GM21786 (cell line): ENCODE results near the gene CDKN1C.

Source experiments
- ATAC-seq: cut with Tn5 transposase; IDR thresholded peaks from one replicate; pipeline ENCODE4 v1.9.1; 2021; ENCODE audit not compliant: unreplicated experiment

CDKN1C gene

GRCh38 chr11:2870460-2870859, 15.1 kb downstream of the CDKN1C start:
- ATAC-seq: no peak

- ATAC-seq: no peak
These were observed 15.8 kb downstream of the CDKN1C start for GRCh38 chr11:2869561-2870427.

DNA sequence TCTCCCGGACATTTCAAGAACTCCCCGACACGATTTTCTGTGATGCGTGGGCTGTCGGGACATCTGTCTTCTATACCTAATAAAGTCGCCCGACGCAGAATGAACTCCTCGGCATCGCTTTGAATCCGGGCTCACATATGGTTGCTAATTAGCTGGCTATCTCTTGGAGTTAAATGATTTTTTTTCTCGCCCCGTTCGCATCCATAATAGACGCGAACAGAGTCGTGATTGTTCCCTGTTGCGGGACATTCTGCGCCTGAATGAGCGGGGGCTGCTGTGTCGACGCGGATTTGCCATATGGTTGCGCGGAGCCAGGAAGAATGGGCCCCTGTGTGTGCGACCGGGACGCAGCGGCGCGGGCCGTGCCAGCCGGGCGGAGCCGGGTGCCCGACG, 16.4 kb downstream of the CDKN1C start:
- no peak for ATAC-seq

DNA sequence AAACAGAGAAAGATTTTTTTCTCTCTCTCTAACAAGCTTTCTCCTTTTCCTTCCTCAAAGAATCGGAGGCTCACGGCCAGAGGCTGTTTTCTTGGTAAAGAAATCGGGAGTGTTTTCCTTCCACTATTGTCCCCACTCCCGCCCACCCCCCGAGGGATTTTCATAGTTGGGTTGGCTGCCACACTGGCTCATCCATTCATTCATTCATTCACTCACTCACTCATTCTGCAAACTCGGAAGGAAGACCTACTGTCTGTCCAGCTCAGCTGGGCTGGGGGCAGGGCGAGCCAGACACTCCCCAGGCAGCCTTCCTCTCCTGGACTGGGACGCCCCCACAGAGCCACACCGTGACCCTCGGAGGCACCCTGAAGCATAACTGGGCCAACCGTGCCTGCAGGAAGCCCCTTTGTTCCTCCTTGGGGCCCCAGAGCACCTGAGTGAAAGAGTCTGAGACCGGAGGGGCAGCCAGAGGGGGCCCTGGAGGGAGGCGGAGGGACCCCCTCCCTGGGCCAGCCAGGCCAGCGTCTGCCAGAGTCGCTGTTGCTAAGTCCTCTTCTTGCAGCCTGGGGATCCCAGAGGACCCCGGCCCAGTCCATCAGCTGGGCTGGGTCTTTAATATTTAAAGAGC, 17.0 kb downstream of the CDKN1C start:
- no peak for ATAC-seq

- ATAC-seq: no peak
These were observed 17.7 kb downstream of the CDKN1C start for GRCh38 chr11:2867722-2868505.

DNA sequence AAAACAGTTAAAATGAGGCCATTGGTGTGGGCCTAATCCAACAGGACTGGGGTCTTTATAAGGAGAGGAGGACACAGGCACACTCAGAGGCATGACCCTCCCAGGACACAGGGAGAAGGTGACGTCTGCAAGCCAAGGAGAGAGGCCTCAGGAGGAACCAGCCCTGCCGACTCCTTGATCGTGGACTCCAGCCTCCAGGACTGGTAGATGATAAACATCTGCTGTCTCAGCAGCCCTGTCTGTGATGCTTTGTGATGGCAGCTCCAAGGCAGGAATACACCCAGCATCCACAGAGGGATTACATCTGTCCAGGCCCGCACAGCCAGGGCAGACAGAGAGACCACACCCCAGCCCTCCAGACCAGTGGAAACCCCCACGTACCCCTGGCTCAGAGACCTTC, 18.4 kb downstream of the CDKN1C start:
- ATAC-seq: no peak

DNA sequence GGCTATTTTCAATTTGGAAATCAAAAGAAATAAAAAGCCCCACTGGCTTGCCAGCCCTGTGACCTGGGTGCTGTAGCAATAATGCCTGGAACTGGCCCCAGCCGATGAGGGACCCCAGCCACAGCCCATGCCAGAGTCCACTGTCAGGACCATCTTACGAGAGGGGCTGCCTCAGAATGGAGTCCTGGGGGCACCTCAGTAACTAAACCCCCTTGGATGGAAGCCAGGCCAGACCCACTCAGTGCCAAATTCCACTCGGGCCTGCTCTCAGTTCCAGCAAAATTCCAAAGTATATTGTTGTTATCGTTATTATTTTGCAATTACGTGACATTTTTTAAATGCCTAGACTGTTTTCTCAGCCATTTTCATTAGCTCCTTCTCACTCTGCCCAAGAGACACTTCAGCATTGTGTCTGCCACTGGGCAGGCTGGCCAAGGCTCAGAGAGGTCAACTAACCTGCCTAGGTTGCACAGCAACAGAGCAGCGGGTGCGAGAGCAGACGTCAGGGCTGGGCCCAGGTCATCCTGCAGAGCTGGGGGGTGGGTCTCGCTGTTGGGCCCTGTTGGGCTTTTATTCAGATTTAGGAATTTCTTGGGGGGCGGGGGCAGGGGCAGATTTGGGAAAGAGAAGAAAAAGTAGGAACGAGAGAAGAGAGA, 19.5 kb downstream of the CDKN1C start:
- ATAC-seq: no peak

- ATAC-seq: no peak
These were observed 20.7 kb downstream of the CDKN1C start for GRCh38 chr11:2864901-2865300.

GRCh38 chr11:2863276-2863618, 22.3 kb downstream of the CDKN1C start:
- ATAC-seq: no peak

GRCh38 chr11:2862395-2863275, 22.9 kb downstream of the CDKN1C start:
- ATAC-seq: no peak

- ATAC-seq: peak; percentile 86
These were observed 24.9 kb downstream of the CDKN1C start for GRCh38 chr11:2860636-2861035.

- ATAC-seq: no peak
These were observed 25.9 kb downstream of the CDKN1C start for GRCh38 chr11:2859699-2860037.

DNA sequence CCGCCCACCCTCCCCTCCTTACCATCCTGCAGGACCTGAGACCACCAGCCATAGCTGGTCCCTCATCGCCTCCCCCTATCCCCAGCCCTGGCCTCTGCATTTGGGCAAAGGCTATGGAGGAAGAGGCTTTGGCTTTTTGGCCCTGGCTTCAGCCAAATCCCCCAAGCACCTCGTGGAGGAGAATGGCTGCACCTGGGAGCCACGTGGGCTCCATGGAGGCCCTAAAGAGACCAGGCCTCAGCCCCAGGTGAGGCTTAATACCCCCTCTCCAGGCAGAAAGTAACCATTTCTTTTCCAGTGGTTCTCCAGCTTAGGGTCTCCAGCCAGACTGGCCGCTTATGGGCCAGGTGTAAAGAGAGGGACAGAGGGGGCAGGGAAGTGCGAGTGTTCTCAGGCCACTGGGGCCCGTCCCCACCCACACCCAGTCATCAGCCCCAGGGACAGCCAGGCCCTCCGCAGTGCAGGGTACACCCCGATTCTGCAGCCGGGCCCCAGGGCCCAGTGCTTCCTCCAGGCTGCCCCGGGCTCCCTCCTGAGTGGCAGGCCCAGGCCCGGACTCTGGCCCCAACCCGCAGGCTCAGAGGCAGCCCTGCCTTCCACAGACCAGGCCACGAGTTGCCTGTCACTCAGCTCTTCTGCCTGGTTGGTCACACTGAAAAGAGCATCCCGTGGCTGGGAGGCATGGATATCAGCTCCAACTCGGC, 26.4 kb downstream of the CDKN1C start:
- ATAC-seq: no peak

DNA sequence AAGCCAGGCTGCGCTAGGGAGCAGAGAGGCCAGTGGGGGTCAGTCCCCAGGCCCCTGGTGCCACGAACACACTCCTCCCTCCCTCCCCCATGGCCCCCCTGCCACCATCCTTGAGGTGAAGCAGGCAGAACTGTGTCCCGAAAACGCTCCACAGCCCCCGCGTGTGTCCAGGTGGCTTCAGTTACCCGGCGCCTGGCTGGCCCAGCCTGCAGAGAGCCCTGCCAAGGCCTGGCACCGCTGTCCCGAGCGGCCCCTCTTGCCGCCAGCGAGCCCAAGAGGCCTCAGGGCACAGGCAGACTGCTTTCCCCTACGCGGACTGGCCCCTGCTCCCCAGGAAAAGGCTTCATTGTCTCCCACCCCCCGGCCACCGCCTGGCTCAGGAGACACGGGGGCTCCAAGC, 27.7 kb downstream of the CDKN1C start:
- no peak for ATAC-seq

DNA sequence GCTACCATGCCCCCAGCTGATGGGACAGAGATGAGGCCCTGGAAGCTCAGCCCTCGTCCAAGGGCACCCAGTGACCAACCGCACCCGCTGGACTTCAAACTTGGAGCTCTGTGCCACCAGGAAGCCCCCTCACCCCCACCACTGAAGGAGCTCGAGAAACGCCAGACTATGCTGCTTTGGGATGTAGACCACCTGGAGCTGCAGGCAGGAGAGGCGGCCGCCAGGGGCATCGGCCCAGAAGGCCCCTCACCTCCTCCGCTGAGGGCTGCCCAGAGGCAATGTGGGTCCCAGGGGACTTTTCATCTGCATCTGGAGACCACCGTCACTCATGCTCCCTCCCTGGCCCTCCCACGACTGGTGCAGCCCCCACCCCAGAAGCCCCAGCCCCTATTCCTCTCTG, 28.3 kb downstream of the CDKN1C start:
- ATAC-seq: no peak

GRCh38 chr11:2855162-2855561, 30.4 kb downstream of the CDKN1C start:
- no peak for ATAC-seq

GRCh38 chr11:2853997-2854560, 31.5 kb downstream of the CDKN1C start:
- no peak for ATAC-seq

DNA sequence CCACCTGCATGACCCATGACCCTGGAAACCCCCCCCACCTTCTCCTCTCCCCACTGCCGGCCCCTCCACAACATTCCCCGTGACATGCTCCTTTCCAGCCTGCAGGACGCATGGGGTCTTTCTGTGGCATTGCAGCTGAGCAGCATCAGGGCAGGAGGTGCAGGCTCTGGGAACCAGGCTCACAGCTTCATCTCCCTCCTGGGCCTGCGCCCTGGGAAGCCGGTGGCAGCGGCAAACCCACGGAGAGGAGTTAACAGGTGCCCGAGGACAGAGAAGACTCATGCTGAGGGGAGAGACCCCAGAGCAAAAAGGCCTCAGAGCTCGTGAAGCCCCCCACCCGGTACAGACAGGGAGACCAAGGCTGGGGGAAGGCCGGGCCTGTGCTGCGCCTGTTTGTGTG, 32.2 kb downstream of the CDKN1C start:
- no peak for ATAC-seq

DNA sequence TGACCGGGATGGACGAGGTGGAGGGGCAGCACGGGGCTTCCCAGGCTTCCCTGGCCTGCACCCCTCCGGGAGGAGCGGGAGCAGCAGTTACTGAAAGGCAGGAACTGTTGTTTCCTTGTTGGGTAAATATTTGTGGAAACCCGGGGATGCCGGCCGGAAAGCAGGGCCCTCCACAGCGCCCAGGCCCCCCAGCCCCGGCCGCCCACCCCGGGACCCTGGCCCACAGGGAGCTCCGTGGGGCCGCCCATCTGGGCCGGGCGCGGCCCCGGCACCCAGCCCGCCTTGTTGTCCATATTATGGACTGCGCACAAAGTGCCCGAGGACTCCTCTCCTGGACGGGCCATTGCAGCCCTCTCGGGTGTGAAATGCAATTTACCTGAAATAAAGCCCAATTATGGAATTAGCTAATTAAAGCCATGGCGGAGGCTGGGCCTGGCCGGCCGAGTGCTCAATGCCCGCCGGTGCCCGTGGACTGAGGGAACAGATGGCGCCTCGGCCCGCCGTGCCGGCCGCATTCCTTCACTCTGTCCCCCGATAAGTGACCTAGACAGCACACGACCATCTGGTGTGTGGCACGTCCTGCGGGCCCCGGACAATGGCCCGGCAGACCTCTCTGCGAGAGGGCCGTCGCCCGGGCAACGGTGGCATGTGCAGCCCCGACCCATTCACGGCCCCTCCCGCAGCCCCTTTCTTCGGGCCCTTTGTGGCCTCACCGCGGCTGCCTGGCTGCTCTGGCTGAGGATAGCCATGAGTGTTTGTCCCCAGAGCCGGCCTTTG, 35.4 kb downstream of the CDKN1C start:
- ATAC-seq: no peak
